ENCODE measurements around the gene ERFE. TPM values are rescaled to one million over a fixed set of nuclear protein-coding genes. Genes with fewer than 3 reads are reported as not detected.
A peak's percentile ranks its signal among the peaks of the same experiment; 100 is the strongest.

ERFE gene
- total RNA-seq, 2 experiments from 2014 or later, result not detected

- Mint-ChIP-seq H3K27me3 (no peaks in the 10 kb centered on the region), H3K9me3 (no peaks in the 10 kb centered on the region), H3K27ac (peak overlapping the region; percentile 38), H3K36me3 (peaks cover 46% of the 10 kb centered on the region), H3K4me1 (ENCODE audit: low read depth) (no peaks in the 10 kb centered on the region), H3K4me3 (no peak overlapping the region)
- ChIA-PET CTCF (interaction anchor here (0.5 kb wide), 1 partner anchor 48 kb away, joined by 3 read pairs; no protein-coding TSS in a partner anchor), POLR2A (interaction anchor here (0.6 kb wide), 2 partner anchors 105 to 470 kb away, joined by 3 read pairs; no protein-coding TSS in a partner anchor)
- no peak for DNase-seq
- intact Hi-C loops (cut with micrococcal nuclease), result no loop called here
Observed at GRCh38 chr2:238174291-238174690, 15.5 kb downstream of the ERFE start.

GRCh38 chr2:238174701-238175100, 15.9 kb downstream of the ERFE start:
- Mint-ChIP-seq H3K36me3 (peaks cover 48% of the 10 kb centered on the region), H3K27ac (no peak overlapping the region)

GRCh38 chr2:238176613-238177012, 17.8 kb downstream of the ERFE start:
- Mint-ChIP-seq H3K36me3 (peaks cover 54% of the 10 kb centered on the region), H3K4me3 (no peak overlapping the region), H3K9me3 (no peaks in the 10 kb centered on the region), H3K4me1 (ENCODE audit: low read depth) (no peaks in the 10 kb centered on the region), H3K27me3 (no peaks in the 10 kb centered on the region), H3K27ac (peak overlapping the region; percentile 2)
- ChIA-PET POLR2A (no interaction called here), CTCF (interaction anchor here (0.8 to 1.3 kb wide), 2 partner anchors 87 to 318 kb away, joined by 3 read pairs; no protein-coding TSS in a partner anchor)
- no peak for DNase-seq
- intact Hi-C loops (cut with micrococcal nuclease), result no loop called here

More at GRCh38 chr2:238174701-238175100, 15.9 kb downstream of the ERFE start:
- intact Hi-C loops (cut with micrococcal nuclease), result no loop called here
- Mint-ChIP-seq H3K9me3 (no peaks in the 10 kb centered on the region), H3K4me3 (no peak overlapping the region), H3K27me3 (no peaks in the 10 kb centered on the region), H3K4me1 (ENCODE audit: low read depth) (no peaks in the 10 kb centered on the region)
- CTCF ChIA-PET, result interaction anchor here (0.6 kb wide), 1 partner anchor 252 kb away, joined by 3 read pairs; no protein-coding TSS in a partner anchor
- POLR2A ChIA-PET, result interaction anchor here (0.6 kb wide), 2 partner anchors 105 to 470 kb away, joined by 3 read pairs; no protein-coding TSS in a partner anchor
- no peak for DNase-seq

GRCh38 chr2:238180554-238180953, 21.8 kb downstream of the ERFE start:
- POLR2A ChIA-PET, result no interaction called here
- no peak for DNase-seq
- Mint-ChIP-seq H3K27ac (no peak overlapping the region), H3K27me3 (no peaks in the 10 kb centered on the region), H3K9me3 (no peaks in the 10 kb centered on the region), H3K4me1 (ENCODE audit: low read depth) (peaks cover 11% of the 10 kb centered on the region), H3K4me3 (no peak overlapping the region), H3K36me3 (peaks cover 56% of the 10 kb centered on the region)
- intact Hi-C loops (cut with micrococcal nuclease), result no loop called here
- CTCF ChIA-PET, result no interaction called here

- intact Hi-C loops (cut with micrococcal nuclease), result no loop called here
- Mint-ChIP-seq H3K9me3 (no peaks in the 10 kb centered on the region), H3K27ac (no peak overlapping the region), H3K27me3 (no peaks in the 10 kb centered on the region), H3K4me1 (ENCODE audit: low read depth) (peaks cover 11% of the 10 kb centered on the region), H3K4me3 (no peak overlapping the region), H3K36me3 (peaks cover 57% of the 10 kb centered on the region)
- CTCF ChIA-PET, result no interaction called here
- POLR2A ChIA-PET, result no interaction called here
- no peak for DNase-seq
Observed at GRCh38 chr2:238182362-238182761, 23.6 kb downstream of the ERFE start.

- DNase-seq, result no peak
- H3K27me3 Mint-ChIP-seq, result no peaks in the 10 kb centered on the region
- no peaks in the 10 kb centered on the region for H3K9me3 Mint-ChIP-seq
- intact Hi-C loops (cut with micrococcal nuclease), result no loop called here
- ChIA-PET CTCF (interaction anchor here (0.9 kb wide), 1 partner anchor 79 kb away, joined by 4 read pairs; no protein-coding TSS in a partner anchor), POLR2A (no interaction called here)
- H3K4me3 Mint-ChIP-seq, result no peak overlapping the region
- peaks cover 11% of the 10 kb centered on the region for H3K4me1 Mint-ChIP-seq (ENCODE audit: low read depth)
- peaks cover 65% of the 10 kb centered on the region for H3K36me3 Mint-ChIP-seq
- H3K27ac Mint-ChIP-seq, result peak overlapping the region; percentile 10
Observed at GRCh38 chr2:238183821-238184220, 25.1 kb downstream of the ERFE start.

GRCh38 chr2:238187618-238188548, 29.1 kb downstream of the ERFE start:
- ChIA-PET POLR2A (no interaction called here), CTCF (interaction anchor here (0.6 to 1.4 kb wide), 2 partner anchors 75 to 471 kb away, joined by 4 read pairs; no protein-coding TSS in a partner anchor)
- DNase-seq, result no peak
- no peak overlapping the region for H3K4me3 Mint-ChIP-seq
- intact Hi-C loops (cut with micrococcal nuclease), result no loop called here
- peaks cover 59% of the 10 kb centered on the region for H3K36me3 Mint-ChIP-seq
- no peak overlapping the region for H3K27ac Mint-ChIP-seq
- no peaks in the 10 kb centered on the region for H3K9me3 Mint-ChIP-seq
- peaks cover 11% of the 10 kb centered on the region for H3K4me1 Mint-ChIP-seq (ENCODE audit: low read depth)
- no peaks in the 10 kb centered on the region for H3K27me3 Mint-ChIP-seq

- no peak overlapping the region for H3K4me3 Mint-ChIP-seq
- DNase-seq, result no peak
- ChIA-PET CTCF (no interaction called here), POLR2A (no interaction called here)
- H3K27me3 Mint-ChIP-seq, result no peaks in the 10 kb centered on the region
- peaks cover 52% of the 10 kb centered on the region for H3K36me3 Mint-ChIP-seq
- no peaks in the 10 kb centered on the region for H3K9me3 Mint-ChIP-seq
- peaks cover 2% of the 10 kb centered on the region for H3K4me1 Mint-ChIP-seq (ENCODE audit: low read depth)
- intact Hi-C loops (cut with micrococcal nuclease), result no loop called here
- H3K27ac Mint-ChIP-seq, result no peak overlapping the region
Observed at GRCh38 chr2:238190445-238190844, 31.7 kb downstream of the ERFE start.

- peak; percentile 23 for DNase-seq
- Mint-ChIP-seq H3K36me3 (peaks cover 5% of the 10 kb centered on the region), H3K9me3 (no peaks in the 10 kb centered on the region), H3K4me3 (peak overlapping the region; percentile 83), H3K27ac (peak overlapping the region; percentile 76), H3K4me1 (ENCODE audit: low read depth) (peaks cover 55% of the 10 kb centered on the region), H3K27me3 (no peaks in the 10 kb centered on the region)
- intact Hi-C loops (cut with micrococcal nuclease), result loop anchor here (2.0 to 10.0 kb wide), 2 partner anchors 86 to 138 kb away; partner anchors contain the start of genes PER2 and SCLY
- POLR2A ChIA-PET, result interaction anchor here (0.7 to 0.8 kb wide), 2 partner anchors 37 to 40 kb away, joined by 3 read pairs; partner anchors contain the start of gene HES6
- CTCF ChIA-PET, result interaction anchor here (0.8 to 1.6 kb wide), 5 partner anchors 29 to 529 kb away, joined by 3 to 4 read pairs (median 3); no protein-coding TSS in a partner anchor
Observed at GRCh38 chr2:238202326-238203093, 43.7 kb downstream of the ERFE start.

GRCh38 chr2:238203094-238203972, 44.6 kb downstream of the ERFE start, which contains the start of gene ILKAP:
TSS of gene ILKAP (minus strand) at chr2:238203695. CDS start at chr2:238203553, 142 bp downstream.
- intact Hi-C loops (cut with micrococcal nuclease), result loop anchor here (2.0 to 10.0 kb wide), 2 partner anchors 85 to 139 kb away; partner anchors contain the start of genes PER2 and SCLY
- no peaks in the 10 kb centered on the region for H3K9me3 Mint-ChIP-seq
- peak; percentile 91 for DNase-seq
- ChIA-PET POLR2A (interaction anchor here (0.7 to 1.0 kb wide), 2 partner anchors 36 to 85 kb away, joined by 3 to 4 read pairs; partner anchors contain the start of genes HES6 and PER2), CTCF (interaction anchor here (1.0 kb wide), 1 partner anchor 530 kb away, joined by 4 read pairs; no protein-coding TSS in a partner anchor)
- peak within 1 kb of the TSS; percentile 84 for H3K27ac Mint-ChIP-seq
- no peaks in the 10 kb centered on the region for H3K27me3 Mint-ChIP-seq
- H3K36me3 Mint-ChIP-seq, result peaks cover 5% of the 10 kb centered on the region
- peaks cover 47% of the 10 kb centered on the region for H3K4me1 Mint-ChIP-seq (ENCODE audit: low read depth)
- H3K4me3 Mint-ChIP-seq, result peak within 1 kb of the TSS; percentile 83
